Measurements from ENCODE around the gene GATA6.
"Not testable (repeated sequence)": the region's sequence is repeated elsewhere in the genome, so short reads cannot be mapped to it uniquely, and the experiment has no call there.

The GATA6 gene

DNA sequence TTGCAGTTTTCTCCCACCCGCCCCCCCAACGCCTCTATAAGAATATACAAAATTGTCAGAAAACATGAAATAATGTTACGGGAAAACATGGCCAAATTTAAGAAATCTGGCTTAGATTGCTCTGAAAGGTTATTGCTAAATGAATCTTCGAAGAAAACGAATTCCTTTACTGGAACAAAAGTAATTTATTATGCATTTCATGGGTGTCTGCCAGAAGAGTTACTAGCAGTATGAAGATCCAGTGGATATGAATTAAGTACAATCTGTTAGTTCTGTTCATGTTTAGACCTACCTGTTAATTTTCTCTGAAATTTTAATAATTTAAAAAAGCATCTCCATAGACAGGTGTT, 21.9 kb downstream of the GATA6 start:
- no peak for TF ChIP-seq Cebpa-rat (IDR thresholded peaks at IDR 0.05)
- peaks cover 3% of the 10 kb centered on the region; the same call in 1 of the 2 replicates for H3K4me1 ChIP-seq
- no peak overlapping the region for H3K9ac ChIP-seq
- H3K4me3 ChIP-seq = no peak overlapping the region
- H4K20me1 ChIP-seq = no peaks in the 10 kb centered on the region
- H3K36me3 ChIP-seq = peaks cover 38% of the 10 kb centered on the region
- H3K4me2 ChIP-seq = no peak overlapping the region
- H3K27me3 ChIP-seq = no peaks in the 10 kb centered on the region
- no peak overlapping the region for H3K27ac ChIP-seq
- no peaks in the 10 kb centered on the region for H3K9me3 ChIP-seq

DNA sequence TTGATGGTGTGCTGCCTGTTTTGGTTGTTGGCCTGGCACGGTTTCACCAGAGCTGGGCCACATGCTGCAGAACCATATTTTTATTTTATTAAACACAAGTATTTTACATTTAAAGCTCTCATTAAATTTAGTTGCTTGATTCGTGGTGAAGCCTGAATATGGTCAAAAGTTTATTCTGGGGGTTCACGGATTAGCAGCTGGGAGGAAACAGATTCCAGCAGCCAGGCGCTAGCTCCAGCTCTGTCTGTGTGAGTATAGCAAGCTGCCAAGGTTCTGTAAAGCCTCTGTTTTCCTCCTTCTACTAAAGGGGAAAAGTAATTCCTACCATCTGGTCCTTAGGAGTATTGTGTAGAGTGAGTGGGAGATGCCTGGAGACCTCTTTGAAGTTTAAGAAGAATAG, 22.5 kb downstream of the GATA6 start:
- no peak overlapping the region for H3K4me2 ChIP-seq

DNA sequence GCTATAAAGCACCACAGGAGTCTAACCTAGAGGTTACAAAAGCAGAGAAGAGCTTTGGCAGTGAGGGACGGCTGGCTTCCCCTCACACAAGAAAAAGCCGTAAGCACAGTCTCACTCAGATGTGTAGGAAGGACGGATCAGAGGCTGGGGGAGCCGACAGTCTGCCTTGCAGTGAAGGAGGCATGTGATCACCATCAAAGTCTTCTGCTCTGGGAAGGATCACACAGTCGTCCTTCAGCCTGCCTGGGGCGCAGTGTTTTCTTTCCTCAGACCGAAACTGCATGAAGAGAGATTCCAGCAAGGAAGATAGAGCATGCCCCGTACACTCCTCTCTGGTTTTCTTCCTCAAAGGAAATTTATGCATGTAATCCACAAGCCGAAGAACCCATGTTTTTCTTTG, 24.1 kb downstream of the GATA6 start:
- TF ChIP-seq Cebpa-rat (IDR thresholded peaks at IDR 0.05) = no peak
- no peaks in the 10 kb centered on the region for H3K9me3 ChIP-seq
- no peak overlapping the region for H3K9ac ChIP-seq
- H4K20me1 ChIP-seq = 0 out of 2 replicates have a peak, but pooled peaks cover 8% of the 10 kb centered on the region
- no peak overlapping the region for H3K27ac ChIP-seq
- H3K27me3 ChIP-seq = no peaks in the 10 kb centered on the region
- peaks cover 39% of the 10 kb centered on the region for H3K36me3 ChIP-seq
- H3K4me3 ChIP-seq = no peak overlapping the region
- no peak overlapping the region for H3K4me2 ChIP-seq
- peaks cover 3% of the 10 kb centered on the region; the same call in 1 of the 2 replicates for H3K4me1 ChIP-seq

More for the DNA sequence above, 22.5 kb downstream of the GATA6 start:
- no peak for TF ChIP-seq Cebpa-rat (IDR thresholded peaks at IDR 0.05)
- Histone ChIP-seq H3K27ac (no peak overlapping the region), H3K36me3 (peaks cover 33% of the 10 kb centered on the region), H3K4me3 (no peak overlapping the region), H3K9me3 (no peaks in the 10 kb centered on the region), H3K27me3 (no peaks in the 10 kb centered on the region), H3K9ac (no peak overlapping the region), H3K4me1 (peaks cover 3% of the 10 kb centered on the region; the same call in 1 of the 2 replicates), H4K20me1 (no peaks in the 10 kb centered on the region)

DNA sequence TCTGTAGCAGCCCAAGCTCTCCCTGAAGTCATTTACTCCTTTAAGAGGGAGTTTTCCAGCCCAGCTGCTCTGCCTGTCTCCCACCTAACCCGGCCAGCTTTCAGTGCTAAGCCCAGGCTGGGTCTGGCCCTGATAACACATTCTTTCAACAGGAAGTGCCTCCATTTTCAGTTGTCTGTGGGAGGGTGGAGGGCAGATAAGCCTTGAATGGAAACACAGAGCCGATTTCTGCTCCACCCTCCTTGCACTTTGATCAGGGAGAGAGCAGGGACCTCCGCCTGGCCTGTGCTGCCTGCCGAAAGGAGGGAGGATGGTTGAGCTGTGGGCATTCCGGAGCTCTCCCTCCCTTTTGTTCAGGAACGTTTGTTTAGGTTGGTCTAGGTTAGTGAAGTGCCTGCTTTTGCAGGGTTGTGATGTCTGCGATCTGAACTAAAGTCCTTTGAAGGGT, 24.8 kb downstream of the GATA6 start:
- Histone ChIP-seq H3K27ac (no peak overlapping the region), H4K20me1 (0 out of 2 replicates have a peak, but pooled peaks cover 8% of the 10 kb centered on the region), H3K4me2 (no peak overlapping the region), H3K9ac (no peak overlapping the region), H3K9me3 (no peaks in the 10 kb centered on the region), H3K36me3 (peaks cover 34% of the 10 kb centered on the region), H3K4me1 (peaks cover 3% of the 10 kb centered on the region; the same call in 1 of the 2 replicates), H3K4me3 (no peak overlapping the region), H3K27me3 (no peaks in the 10 kb centered on the region)
- no peak for TF ChIP-seq Cebpa-rat (IDR thresholded peaks at IDR 0.05)

DNA sequence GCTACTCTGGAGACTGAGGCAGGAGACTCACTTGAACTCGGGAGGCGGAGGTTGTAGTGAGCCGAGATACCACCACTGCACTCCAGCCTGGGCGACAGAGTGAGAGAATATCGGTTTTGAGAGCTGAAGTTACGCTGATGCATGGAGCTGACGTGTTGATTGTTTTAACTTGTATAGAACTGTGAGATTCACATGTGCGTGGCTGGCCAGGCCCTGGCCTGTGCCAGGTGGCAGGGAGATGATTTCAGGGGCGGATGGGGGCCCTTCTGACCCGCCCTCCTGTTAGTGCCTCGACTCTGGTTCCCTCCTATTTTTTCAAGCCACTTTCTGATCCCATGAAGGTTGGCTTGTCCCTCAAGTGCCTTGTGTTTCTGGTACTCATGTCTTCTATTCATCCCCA, 25.7 kb downstream of the GATA6 start:
- peaks cover 35% of the 10 kb centered on the region for H3K36me3 ChIP-seq
- no peaks in the 10 kb centered on the region for H3K9me3 ChIP-seq
- peaks cover 3% of the 10 kb centered on the region; the same call in 1 of the 2 replicates for H3K4me1 ChIP-seq
- no peak overlapping the region for H3K4me2 ChIP-seq
- H3K27ac ChIP-seq = no peak overlapping the region
- no peak overlapping the region for H3K4me3 ChIP-seq
- TF ChIP-seq Cebpa-rat (IDR thresholded peaks at IDR 0.05) = no peak
- H3K27me3 ChIP-seq = no peaks in the 10 kb centered on the region
- H3K9ac ChIP-seq = no peak overlapping the region
- H4K20me1 ChIP-seq = 0 out of 2 replicates have a peak, but pooled peaks cover 8% of the 10 kb centered on the region

DNA sequence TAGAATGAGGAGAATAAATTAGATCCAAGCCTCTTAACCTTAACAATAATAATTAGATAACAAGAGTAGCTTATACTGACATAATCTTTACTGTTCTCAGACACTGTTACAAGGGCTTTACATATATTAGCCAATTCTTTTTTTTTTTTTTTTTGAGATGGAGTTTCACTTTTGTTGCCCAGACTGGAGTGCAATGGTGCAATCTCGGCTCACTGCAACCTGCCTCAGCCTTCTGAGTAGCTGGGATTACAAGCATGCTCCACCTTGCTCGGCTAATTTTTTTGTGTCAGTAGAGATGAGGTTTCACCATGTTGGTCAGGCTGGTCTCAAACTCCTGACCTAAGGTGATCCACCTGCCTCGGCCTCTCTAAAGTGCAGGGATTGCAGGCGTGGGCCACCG, 27.6 kb downstream of the GATA6 start:
- peaks cover 45% of the 10 kb centered on the region for H3K36me3 ChIP-seq
- H3K9me3 ChIP-seq, H3K4me3 ChIP-seq, H4K20me1 ChIP-seq, H3K27me3 ChIP-seq, H3K9ac ChIP-seq, H3K4me2 ChIP-seq, H3K4me1 ChIP-seq, H3K27ac ChIP-seq: not testable (repeated sequence)

DNA sequence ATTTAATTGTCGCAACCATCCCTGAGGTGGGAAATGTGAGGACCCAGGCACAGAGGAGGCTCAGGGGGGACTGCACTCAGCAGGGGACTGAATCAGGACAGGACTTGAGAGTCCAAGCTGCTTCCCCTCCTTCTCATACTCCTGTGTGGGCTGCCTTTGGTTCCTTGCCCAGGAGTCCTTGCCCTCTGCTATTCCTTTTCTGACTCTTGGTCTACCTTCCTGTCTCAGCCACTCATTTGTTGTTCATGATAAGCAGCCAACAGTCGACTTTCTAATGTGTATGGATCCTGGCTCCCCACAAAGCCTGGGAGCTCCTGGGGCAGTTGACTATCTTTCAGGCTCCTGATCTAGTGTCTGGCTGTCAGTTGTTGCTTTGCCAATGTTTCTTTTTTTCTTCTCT, 28.3 kb downstream of the GATA6 start:
- no peak overlapping the region for H3K4me3 ChIP-seq
- no peaks in the 10 kb centered on the region for H3K27me3 ChIP-seq
- no peak overlapping the region for H3K9ac ChIP-seq
- 0 out of 2 replicates have a peak, but pooled peaks cover 8% of the 10 kb centered on the region for H4K20me1 ChIP-seq
- peaks cover 51% of the 10 kb centered on the region for H3K36me3 ChIP-seq
- H3K27ac ChIP-seq = no peak overlapping the region
- no peak for TF ChIP-seq Cebpa-rat (IDR thresholded peaks at IDR 0.05)
- no peak overlapping the region for H3K4me2 ChIP-seq
- no peaks in the 10 kb centered on the region for H3K9me3 ChIP-seq
- no peaks in the 10 kb centered on the region for H3K4me1 ChIP-seq

DNA sequence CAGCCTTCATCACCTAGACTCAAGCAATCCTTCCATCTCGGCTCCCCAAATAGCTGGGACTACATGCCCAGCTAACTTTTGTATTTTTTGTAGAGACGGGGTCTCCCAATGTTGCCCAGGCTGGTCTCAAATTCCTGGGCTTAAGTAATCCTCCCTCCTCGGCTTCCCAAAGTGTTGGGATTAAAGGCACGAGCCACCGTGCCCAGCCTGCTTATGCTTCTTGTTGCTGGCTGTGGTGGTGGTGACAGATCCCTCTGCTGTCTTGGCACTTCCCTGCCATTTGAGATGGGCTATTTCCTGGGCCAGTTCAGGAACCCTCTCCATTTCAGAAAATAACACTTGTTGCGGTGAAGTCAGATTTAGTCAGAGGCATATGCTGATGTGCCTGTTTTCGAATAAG, 28.8 kb downstream of the GATA6 start:
- H3K36me3 ChIP-seq = peaks cover 49% of the 10 kb centered on the region
- no peak overlapping the region for H3K4me2 ChIP-seq
- no peak overlapping the region for H3K27ac ChIP-seq
- H4K20me1 ChIP-seq = 0 out of 2 replicates have a peak, but pooled peaks cover 8% of the 10 kb centered on the region
- H3K9ac ChIP-seq = no peak overlapping the region
- no peaks in the 10 kb centered on the region for H3K27me3 ChIP-seq
- peaks cover 2% of the 10 kb centered on the region; the same call in 1 of the 2 replicates for H3K4me1 ChIP-seq
- TF ChIP-seq Cebpa-rat (IDR thresholded peaks at IDR 0.05) = no peak
- no peaks in the 10 kb centered on the region for H3K9me3 ChIP-seq
- H3K4me3 ChIP-seq = no peak overlapping the region

DNA sequence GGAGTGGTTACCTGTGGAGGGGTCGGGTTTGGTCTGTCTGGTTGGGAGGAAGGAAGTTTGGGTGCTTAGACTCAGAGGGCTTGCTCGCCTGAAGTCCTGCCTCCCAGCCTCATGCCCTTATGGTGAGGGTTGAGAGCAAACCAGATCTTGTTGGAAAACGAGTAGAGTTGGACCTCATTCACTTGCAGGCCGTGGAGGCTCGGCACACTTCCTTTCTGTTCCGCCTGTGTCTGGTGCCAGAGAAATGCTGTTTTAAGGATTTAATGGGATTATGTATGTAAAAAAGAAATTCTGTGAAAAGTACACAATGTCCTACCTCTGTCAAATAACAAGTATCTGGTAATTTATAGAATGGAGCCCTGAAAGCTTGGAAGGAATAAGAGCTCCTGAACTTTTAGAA, 29.6 kb downstream of the GATA6 start:
- H4K20me1 ChIP-seq = 0 out of 2 replicates have a peak, but pooled peaks cover 8% of the 10 kb centered on the region
- no peak for TF ChIP-seq Cebpa-rat (IDR thresholded peaks at IDR 0.05)
- no peak overlapping the region for H3K4me3 ChIP-seq
- H3K9me3 ChIP-seq = no peaks in the 10 kb centered on the region
- no peak overlapping the region for H3K27ac ChIP-seq
- H3K4me1 ChIP-seq = peaks cover 9% of the 10 kb centered on the region
- no peaks in the 10 kb centered on the region for H3K27me3 ChIP-seq
- H3K36me3 ChIP-seq = peaks cover 41% of the 10 kb centered on the region
- no peak overlapping the region for H3K4me2 ChIP-seq
- H3K9ac ChIP-seq = no peak overlapping the region

DNA sequence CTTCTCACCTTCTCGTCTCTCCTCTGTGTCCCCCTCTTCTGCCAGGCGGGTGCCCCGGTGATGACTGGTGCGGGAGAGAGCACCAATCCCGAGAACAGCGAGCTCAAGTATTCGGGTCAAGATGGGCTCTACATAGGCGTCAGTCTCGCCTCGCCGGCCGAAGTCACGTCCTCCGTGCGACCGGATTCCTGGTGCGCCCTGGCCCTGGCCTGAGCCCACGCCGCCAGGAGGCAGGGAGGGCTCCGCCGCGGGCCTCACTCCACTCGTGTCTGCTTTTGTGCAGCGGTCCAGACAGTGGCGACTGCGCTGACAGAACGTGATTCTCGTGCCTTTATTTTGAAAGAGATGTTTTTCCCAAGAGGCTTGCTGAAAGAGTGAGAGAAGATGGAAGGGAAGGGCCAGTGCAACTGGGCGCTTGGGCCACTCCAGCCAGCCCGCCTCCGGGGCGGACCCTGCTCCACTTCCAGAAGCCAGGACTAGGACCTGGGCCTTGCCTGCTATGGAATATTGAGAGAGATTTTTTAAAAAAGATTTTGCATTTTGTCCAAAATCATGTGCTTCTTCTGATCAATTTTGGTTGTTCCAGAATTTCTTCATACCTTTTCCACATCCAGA, 31.3 kb downstream of the GATA6 start:
- Histone ChIP-seq H3K27ac (no peak overlapping the region), H3K4me2 (no peak overlapping the region), H3K4me1 (peaks cover 14% of the 10 kb centered on the region), H3K36me3 (peaks cover 32% of the 10 kb centered on the region), H3K27me3 (no peaks in the 10 kb centered on the region), H4K20me1 (0 out of 2 replicates have a peak, but pooled peaks cover 8% of the 10 kb centered on the region), H3K9ac (no peak overlapping the region), H3K4me3 (no peak overlapping the region), H3K9me3 (no peaks in the 10 kb centered on the region)
- no peak for TF ChIP-seq Cebpa-rat (IDR thresholded peaks at IDR 0.05)
